AG09319 (cell line): ENCODE data around the gene PINK1.

Experiments
- DNase-seq: peaks from one replicate; pipeline ENCODE4 v3.0.0-alpha.2; 2010; ENCODE audit warnings: low read depth; ENCODE audit errors: extremely low read depth
- CTCF ChIP-seq: IDR thresholded peaks from 2 replicates; pipeline ENCODE4 v1.5.1; 2011; ENCODE audit warnings: low read depth, mild to moderate bottlenecking, inconsistent platforms, low read length, moderate library complexity

PINK1 gene

GRCh38 chr1:20624709-20625108 lies 8.5 kb upstream of the PINK1 start:
- no peak for TF ChIP-seq CTCF
- no peak for DNase-seq

- no peak for TF ChIP-seq CTCF
- no peak for DNase-seq
Observed at GRCh38 chr1:20625176-20626097, 7.8 kb upstream of the PINK1 start.

GRCh38 chr1:20626098-20626427 lies 7.2 kb upstream of the PINK1 start:
- no peak for TF ChIP-seq CTCF
- DNase-seq = no peak

GRCh38 chr1:20626524-20626923 lies 6.7 kb upstream of the PINK1 start:
- no peak for DNase-seq
- TF ChIP-seq CTCF = no peak

GRCh38 chr1:20630729-20631128 lies 2.5 kb upstream of the PINK1 start:
- TF ChIP-seq CTCF = no peak
- DNase-seq = no peak

- DNase-seq = no peak
- no peak for TF ChIP-seq CTCF
Observed at GRCh38 chr1:20632386-20632785, 872 bp upstream of the PINK1 start.

GRCh38 chr1:20634065-20634593 lies 871 bp downstream of the PINK1 start:
- no peak for TF ChIP-seq CTCF
- no peak for DNase-seq
